ENCODE results near the gene SMAP1. TPM values are rescaled to one million over a fixed set of nuclear protein-coding genes. Genes with fewer than 3 reads are reported as not detected.

SMAP1 gene
- total RNA-seq, 1 experiment from 2014 or later, result 3.5 TPM

- BruUV-seq (replicated peaks), result no TSS peak
- ATAC-seq, result peak; percentile 62; the same call in 1 of the 2 replicates
- no peak overlapping the region for H3K4me3 ChIP-seq (replicated peaks in 1 of 2; ENCODE audit: low read depth in 1 of 2, low read length in 2 of 2)
- H3K4me2 ChIP-seq (ENCODE audit: low read length), result no peak overlapping the region
- peaks cover 9% of the 10 kb centered on the region; the same call in 1 of the 2 replicates for H4K20me1 ChIP-seq (ENCODE audit: insufficient read depth)
- DNase-seq (ENCODE audit: low read depth, low spot score), result no peak
- intact Hi-C loops (cut with micrococcal nuclease), result loop anchor here (2.0 to 5.0 kb wide), 3 partner anchors 140 to 464 kb away; no protein-coding TSS in a partner anchor
- H3K4me1 ChIP-seq (ENCODE audit: control insufficient read depth in 1 of 2, insufficient read depth in 2 of 2, low read length in 2 of 2), result peaks cover 0 to 4% of the 10 kb centered on the region in 2 experiments; a peak in 1 of 4 replicates
- no peaks in the 10 kb centered on the region for H3K27me3 ChIP-seq (ENCODE audit: insufficient read depth, low read length)
- H3K27ac ChIP-seq (ENCODE audit: low read depth, low read length), result no peak overlapping the region
- ChIA-PET RAD21 (ENCODE audit: low non-redundant PET in 1 of 2, low total read pairs in 2 of 2, uncharacterized antibody in 2 of 2, unreplicated experiment in 2 of 2) (interaction anchor here (0.5 to 1.6 kb wide), 7 partner anchors 95 to 466 kb away, joined by 3 to 6 read pairs (median 4); no protein-coding TSS in a partner anchor), POLR2A (no interaction called here), CTCF (interaction anchor here (0.6 to 4.9 kb wide), 17 partner anchors 9 to 465 kb away, joined by 3 to 63 read pairs (median 4); partner anchors contain the start of gene SMAP1)
- no peaks in the 10 kb centered on the region for H3K36me3 ChIP-seq (ENCODE audit: control insufficient read depth in 1 of 2, insufficient read depth in 2 of 2, low read length in 2 of 2)
- no peak for TF ChIP-seq POLR2A (IDR thresholded peaks at IDR 0.05; ENCODE audit: borderline replicate concordance, extremely low read depth, insufficient read depth, insufficient read length)
- no peak for TF ChIP-seq YY1 (IDR thresholded peaks at IDR 0.05; ENCODE audit: extremely low read depth, insufficient replicate concordance, low read depth, low read length)
- TF ChIP-seq RAD21 (IDR thresholded peaks at IDR 0.05; ENCODE audit: low read depth), result peak; percentile 65
- no peak for TF ChIP-seq TCF7L2 (IDR thresholded peaks at IDR 0.05; ENCODE audit: borderline replicate concordance, extremely low read depth, insufficient read depth, insufficient read length)
- no peak for TF ChIP-seq JUND (IDR thresholded peaks at IDR 0.05)
- no peak for TF ChIP-seq FOSL1 (IDR thresholded peaks at IDR 0.05; ENCODE audit: low read depth)
- peak; percentile 45 to 78 (median 58); a peak in 4 of 6 replicates for TF ChIP-seq CTCF (IDR thresholded peaks at IDR 0.05 in 2 of 3, conservative IDR thresholded peaks at IDR 0.05 in 1 of 3; ENCODE audit: borderline replicate concordance in 1 of 3, insufficient read depth in 1 of 3, low read depth in 2 of 3, low read length in 2 of 3)
- no peak for TF ChIP-seq SP1 (IDR thresholded peaks at IDR 0.05; ENCODE audit: low read depth)
- H3K9me2 ChIP-seq (ENCODE audit: insufficient read depth), result no peaks in the 10 kb centered on the region
- no peak overlapping the region for H2AFZ ChIP-seq (ENCODE audit: low read depth, low read length, poor library complexity, severe bottlenecking)
- no peaks in the 10 kb centered on the region for H3K9me3 ChIP-seq (ENCODE audit: control insufficient read depth in 1 of 2, insufficient read depth in 1 of 2, low read depth in 1 of 2, low read length in 2 of 2)
- H3K9ac ChIP-seq (ENCODE audit: low read length), result no peak overlapping the region
- H3K79me2 ChIP-seq (ENCODE audit: insufficient read depth, low read length), result peaks cover 72% of the 10 kb centered on the region
These were observed 19.0 kb downstream of the SMAP1 start for GRCh38 chr6:70686548-70687133.
